Limb (tissue), 2 donors: ENCODE data around the gene PLCB2.
A peak's percentile ranks its signal among the peaks of the same experiment; 100 is the strongest.

ENCODE experiments used
- DNase-seq, 2 donors: peaks; one replicate each; pipeline ENCODE4 v3.0.0-alpha.2; 2016; ENCODE audit errors: extremely low spot score in 2 of 2

Gene PLCB2, protein sequence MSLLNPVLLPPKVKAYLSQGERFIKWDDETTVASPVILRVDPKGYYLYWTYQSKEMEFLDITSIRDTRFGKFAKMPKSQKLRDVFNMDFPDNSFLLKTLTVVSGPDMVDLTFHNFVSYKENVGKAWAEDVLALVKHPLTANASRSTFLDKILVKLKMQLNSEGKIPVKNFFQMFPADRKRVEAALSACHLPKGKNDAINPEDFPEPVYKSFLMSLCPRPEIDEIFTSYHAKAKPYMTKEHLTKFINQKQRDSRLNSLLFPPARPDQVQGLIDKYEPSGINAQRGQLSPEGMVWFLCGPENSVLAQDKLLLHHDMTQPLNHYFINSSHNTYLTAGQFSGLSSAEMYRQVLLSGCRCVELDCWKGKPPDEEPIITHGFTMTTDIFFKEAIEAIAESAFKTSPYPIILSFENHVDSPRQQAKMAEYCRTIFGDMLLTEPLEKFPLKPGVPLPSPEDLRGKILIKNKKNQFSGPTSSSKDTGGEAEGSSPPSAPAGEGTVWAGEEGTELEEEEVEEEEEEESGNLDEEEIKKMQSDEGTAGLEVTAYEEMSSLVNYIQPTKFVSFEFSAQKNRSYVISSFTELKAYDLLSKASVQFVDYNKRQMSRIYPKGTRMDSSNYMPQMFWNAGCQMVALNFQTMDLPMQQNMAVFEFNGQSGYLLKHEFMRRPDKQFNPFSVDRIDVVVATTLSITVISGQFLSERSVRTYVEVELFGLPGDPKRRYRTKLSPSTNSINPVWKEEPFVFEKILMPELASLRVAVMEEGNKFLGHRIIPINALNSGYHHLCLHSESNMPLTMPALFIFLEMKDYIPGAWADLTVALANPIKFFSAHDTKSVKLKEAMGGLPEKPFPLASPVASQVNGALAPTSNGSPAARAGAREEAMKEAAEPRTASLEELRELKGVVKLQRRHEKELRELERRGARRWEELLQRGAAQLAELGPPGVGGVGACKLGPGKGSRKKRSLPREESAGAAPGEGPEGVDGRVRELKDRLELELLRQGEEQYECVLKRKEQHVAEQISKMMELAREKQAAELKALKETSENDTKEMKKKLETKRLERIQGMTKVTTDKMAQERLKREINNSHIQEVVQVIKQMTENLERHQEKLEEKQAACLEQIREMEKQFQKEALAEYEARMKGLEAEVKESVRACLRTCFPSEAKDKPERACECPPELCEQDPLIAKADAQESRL

DNA sequence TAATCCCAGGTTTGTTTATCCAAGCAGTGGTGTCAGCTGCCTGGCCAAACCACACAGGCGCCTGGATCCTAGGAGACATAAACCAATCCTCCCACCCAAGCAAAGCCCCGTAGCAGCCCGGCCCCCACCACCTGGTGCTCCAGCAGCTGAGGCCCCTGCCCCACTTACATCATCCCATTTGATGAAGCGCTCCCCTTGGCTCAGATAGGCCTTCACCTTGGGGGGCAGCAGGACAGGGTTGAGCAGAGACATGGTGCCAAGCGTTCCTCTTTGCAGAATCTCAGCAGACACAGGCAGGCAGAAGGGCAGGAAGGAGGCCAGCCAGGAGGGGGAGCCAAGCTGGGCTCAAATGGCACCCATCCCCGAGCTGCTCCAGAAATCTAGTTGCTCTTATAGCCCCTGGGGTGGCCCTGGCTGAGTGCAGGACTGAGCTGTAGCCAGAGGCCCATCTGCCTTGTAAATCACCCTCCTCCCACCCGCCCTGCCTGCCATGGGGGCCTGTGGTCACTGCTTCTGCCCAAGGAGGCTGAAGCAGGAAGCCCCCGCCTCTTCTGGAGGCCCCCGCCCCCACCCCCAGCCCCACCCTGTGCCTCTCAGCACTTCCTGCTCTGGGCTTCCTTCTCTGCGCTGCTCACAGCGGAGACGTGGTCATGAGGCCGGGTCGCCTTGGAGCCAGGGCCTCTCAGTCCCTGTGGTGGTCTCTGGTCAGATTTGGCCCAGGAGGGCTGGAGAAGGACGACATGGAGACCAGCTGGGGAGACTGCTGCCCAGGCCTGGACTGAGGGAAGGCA is at the start of gene PLCB2:
PLCB2 (minus strand) TSS at position 515 of the 791 bp plus-strand sequence; CDS start at position 252, 263 bp downstream.
- peak in 1 of 2 donors; percentile 46 for DNase-seq

DNA sequence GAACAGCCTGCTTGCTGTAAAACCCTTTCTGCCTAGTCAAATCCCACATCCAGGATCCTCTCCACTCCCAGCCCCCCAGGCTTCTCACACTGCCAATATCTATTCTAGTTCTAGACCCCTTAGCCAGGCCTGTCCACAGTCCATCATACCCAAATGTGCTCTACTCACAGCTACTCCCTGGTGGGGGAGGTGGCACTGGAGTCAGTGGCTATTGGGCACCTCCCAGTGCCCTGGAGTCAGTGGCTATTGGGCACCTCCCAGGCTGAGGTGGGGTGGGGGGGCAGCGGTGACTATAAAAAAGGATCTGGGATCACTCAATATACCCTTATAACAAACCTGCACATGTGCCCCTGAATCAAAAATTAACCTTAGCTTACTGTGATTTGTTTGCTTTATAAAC is 49.5 kb upstream of the PLCB2 start:
- no peak for DNase-seq

DNA sequence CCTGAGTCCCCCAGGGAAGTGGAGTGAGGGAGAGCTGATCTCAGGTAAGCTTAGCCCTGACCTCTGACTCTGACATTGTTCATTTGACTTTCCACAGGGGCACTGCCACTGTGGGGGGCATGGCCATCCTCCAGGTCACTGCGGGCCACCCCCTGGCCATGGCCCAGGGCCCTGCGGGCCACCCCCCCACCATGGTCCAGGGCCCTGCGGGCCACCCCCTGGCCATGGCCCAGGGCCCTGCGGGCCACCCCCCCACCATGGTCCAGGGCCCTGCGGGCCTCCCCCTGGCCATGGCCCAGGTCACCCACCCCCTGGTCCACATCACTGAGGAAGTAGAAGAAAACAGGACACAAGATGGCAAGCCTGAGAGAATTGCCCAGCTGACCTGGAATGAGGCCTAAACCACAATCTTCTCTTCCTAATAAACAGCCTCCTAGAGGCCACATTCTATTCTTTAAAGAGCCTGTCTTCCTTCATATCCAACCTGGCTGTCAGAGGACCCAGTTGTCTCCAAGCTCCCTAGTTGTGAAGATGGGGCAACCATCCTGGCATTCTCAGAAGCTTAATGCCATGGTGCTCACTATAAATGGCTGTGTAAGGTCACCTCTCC is 48.3 kb upstream of the PLCB2 start:
- DNase-seq: no peak

DNA sequence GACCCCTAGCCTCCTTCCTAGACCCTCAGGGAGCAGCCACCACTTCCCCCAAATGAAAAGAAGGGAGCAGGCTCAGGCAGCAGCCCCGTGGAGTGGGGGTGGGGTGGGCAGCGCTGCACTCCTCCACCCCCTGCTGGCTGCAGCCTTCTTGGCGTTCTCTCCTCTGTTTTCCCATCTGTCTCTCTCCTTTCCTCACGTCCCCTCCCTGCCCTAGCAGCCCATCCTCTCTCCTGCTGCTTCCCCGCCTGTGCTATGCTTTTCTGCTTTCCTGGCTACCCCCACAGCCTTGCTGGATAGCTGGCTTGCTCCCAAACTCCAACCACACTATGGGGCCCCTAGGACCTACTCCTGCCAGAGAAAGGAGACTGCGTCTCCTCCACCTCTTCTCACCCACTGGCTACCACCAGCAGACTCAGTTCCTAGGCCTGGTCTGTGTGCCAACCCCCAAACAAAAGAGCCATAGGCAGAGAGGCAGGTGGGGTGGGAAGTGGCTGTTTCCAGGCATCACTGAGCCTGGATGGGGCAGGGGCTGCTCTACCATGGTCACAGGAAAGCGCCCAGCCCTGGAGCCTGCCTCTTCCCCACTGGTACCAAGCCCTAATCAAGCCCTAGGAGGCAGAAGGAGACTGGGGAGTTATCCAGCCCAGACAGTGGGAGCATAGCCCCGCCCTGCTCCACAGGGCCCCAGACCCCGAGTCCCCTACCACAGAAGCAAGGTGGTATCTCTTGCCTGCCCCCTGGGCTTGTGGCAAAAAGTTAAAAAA is 46.9 kb upstream of the PLCB2 start:
- DNase-seq: peak; percentile 76 to 80

DNA sequence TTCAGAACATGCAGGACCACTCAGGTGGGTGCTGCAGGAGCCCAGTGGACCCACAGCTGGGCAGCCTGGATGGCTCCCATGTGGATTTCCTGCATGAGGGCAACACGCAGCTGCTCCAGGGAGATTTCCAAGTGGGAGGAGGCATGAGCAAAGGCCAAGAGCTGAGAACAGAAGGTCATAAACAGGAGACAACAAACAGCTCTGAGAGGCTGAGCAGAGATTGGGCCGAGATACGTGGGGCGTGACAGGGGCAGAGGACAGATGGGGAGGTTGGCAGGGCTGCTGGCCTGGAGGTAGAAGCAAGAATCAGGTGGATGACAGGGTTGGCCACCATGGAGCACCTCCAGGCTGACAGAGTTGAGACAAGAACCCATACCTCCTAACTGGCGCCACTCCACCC is 46.0 kb upstream of the PLCB2 start:
- no peak for DNase-seq

DNA sequence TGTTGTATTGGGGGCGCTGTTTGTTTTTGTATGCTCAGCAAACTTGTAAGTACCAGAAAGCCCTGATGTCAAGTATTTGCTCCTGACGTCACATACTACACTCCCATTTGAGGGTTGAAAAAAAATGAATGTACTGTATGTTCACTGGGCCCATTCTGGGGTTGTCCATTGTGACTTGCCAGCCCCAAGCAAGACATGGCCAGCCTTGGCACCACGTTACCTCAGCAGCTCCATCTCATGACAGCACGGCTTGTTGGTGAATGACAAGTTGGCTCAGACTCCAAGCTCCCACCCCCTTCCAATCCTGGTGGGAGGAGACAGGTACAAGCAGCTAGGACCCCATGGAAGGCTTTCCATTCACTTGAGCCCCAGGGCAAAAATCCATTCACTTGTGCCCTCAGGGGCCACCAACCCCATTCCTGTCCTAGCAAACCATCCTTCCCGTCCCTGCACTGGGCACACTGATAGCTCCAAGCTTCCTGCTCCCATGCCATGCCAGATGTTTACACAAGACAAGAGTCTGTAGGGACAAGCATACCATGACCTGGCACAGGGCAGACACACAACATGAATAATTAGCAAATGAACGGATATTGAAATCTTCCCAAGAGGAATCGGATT is 44.7 kb upstream of the PLCB2 start:
- no peak for DNase-seq

DNA sequence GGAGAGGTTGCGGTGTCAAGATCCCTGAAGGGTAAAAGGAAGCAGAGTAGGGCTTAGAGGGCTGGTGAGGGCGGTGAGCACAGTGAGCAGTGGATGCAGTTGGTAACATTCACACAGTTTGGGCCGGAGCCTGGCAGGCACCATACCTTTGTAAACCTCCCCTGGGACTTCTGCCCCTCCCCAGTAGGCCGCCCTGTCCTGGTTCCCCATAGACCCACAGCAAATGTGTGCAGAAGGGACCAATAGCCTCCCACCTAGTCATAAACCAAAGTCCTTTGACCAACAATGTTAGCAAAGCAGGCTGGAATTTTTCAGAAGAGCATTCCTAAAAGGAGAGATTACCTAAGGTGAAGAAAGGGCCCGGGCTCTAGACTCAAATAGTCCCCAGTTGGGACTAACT is 41.4 kb upstream of the PLCB2 start:
- no peak for DNase-seq

DNA sequence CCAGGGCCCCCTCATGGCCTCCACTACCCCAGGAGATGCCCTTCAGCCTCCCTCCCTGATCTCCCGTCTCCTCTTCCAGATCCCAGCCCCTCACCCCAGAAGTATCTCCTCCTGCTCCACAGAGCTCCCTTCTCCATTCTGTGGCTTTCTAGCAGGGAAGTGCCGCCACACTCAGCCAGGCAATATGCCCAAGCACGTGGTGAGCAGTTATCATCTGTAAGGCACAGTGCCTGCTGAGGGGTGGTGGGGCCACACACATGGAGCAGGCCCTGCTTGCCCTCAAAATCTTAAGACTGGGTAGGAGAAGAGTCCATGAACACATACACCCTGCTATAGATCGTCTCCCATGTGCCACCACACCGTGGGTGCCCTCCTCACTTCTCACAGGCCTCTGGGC is 40.7 kb upstream of the PLCB2 start:
- no peak for DNase-seq

DNA sequence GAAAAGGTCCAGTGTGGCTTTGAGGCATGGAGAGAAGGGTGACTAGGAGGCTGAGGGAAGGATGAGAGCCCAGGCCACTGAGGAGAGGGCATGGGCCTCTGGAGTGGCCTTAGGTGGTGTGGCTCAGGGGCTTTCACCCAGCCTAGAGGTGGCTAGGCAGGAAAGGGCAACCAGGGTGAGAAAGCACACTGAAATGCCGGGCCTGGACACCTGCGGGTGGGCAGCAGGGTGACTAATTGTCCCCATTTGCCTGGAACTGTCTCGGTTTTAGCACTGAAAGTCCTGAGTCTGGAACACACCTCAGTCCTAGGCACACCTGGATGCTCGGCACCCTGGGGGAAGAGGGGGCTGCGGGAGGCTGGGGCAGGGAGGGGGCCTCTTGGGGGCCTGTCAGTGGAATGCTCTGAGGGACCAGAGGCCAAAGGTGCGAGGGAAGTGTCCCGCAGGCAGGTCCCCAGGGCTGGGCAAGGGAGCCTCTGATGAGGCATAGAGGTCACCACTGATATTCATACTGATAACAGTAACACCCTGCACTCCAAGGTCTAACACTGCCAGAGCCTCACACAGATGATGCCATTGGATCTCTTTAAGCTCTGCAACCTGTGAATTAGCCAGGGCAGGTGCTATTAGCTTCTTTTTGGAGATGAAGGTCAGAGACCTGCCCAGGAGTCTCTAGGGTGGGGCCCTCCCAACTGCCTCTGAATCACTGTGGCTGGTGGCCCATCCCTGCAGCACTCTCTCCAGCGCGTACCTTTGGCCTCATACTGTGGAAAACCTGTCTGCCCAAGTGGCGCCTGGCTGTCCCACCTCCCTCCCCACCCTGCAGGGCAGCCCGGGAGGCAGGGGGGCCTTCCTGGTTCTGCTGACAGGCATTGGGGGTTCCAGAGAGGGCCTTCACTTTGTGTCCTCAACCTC is 40.1 kb upstream of the PLCB2 start:
- no peak for DNase-seq

DNA sequence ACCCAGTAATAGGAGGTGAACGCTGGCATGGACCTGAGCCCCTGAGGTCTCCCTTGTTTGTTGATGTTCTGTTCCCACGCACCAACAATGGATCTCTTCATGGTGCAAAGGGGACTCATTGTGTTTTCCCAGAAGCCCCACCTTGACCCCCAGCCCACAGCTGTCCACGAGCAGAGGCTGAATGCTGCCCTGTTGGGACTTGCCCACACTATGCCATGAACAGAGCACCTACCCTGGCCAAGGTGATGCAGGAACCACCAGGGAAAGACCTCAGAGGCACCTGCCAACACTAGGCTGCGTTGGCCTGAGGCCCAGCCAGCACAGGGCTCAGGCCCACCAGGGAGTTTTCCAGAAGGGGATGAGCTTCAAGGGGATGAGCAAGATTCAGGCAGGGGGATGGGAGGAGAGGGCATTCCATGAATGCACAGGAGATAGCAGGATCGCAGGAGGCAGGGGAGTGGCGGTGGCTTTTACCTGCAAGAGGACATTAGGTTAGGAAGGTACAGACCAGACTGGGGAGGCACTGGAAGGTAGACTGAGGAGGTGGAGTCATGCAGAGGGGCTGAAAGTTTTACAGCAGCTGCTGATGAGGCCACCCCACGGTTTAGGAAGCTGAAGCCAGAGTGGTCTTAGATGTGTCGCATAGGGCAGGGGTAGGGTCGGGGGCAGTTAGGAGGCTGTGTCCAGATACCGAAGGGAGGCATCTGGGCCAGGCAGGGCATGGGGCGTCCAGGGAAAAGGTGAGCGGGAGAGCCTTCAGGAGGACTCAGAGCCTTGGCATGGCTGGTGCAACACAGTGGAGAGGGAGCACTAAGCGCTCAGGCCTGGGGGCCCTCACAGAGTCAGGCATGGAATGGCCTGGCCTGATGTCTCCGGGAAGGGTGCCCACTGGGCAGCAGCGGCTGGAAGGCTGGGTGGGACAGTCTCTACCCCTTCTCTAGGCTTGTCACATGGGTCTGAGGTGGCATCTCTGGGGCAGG is 39.1 kb upstream of the PLCB2 start:
- no peak for DNase-seq

DNA sequence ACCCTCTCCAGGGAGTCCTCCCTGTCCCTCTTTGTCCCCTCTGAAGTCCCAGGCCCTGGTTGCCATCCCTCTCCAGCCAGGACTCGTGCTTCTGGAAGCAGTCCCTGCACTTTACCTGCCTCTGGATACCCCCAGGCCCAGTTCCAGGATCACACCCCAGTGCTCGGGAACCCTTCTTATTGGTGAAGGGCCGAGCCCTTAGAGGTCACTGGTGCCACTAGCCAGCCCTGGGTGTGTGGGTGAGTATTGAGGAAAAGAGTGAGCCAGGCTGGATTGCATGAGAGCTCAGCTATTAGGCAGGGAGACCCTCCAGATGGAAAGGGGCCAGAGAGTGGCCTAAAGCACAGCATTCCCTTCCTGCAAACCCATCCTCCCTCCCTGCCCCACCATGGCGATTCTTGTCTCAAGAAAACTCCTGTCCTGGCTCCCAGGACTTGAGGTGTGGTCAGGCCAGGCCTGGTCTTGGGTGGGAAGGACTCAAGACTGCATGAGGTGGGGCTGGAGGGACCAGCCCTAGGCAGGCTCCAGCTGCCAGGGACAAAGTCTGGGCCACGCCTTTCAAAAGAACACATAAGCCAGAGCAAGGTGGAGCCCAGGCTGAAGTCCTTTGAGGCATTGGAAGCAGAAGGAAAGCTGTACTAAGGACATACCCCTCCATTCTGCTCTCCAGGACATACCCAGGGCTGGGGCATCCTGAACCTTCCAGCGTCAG is 38.3 kb upstream of the PLCB2 start:
- DNase-seq: no peak

DNA sequence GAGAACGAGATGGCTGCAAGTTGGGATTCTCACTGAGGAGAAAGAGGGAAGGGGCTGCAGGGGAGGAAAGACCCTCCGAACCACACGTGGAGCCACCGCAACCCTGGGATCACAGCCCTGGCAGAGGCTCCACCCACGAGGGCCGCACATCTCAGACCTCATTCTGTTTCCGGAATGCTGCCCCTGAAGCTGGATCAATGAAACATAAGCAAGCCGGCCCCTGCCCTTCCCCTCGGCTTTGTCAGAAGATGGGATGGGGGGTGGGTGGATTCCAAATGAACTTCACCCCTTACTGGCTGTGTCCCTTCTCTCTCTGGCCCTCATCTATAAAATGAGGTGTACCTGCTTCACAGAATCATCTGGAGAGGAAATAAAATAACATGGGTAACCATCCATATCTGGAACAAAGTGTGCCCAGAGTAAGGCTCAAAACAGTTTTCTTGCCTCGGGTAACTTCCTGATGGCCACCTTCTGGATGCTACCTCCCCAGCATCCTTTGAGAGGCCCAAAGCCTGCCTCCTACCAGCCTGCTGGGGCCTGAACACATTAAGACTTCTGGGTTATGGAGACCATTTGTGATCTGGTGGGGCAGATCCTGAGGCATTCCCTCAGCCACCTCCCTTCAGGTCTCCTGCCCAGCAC is 37.6 kb upstream of the PLCB2 start:
- no peak for DNase-seq

DNA sequence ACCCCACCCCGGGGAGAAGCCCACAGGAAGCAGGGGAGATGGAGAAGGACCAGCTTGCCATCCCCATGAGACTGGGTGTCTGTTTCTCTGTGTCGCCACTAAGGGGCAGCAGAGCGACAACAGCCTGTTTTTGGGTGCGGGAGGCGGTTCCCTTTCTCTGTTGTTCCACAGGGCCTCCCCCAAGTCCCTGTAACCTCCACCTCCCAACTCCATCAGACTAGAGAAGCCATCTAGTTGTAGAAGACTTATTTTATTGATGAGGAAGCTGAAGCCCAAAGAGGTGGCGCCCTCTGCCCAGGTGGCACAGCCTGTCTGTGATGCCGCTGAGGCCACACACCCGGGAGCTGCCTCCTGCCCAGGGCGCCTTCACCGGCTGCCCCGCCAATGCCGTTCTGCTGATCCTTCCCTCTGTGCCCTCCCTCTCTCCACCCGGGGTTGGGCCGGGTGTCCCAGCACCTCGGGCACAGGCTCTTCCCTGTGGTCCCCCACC is 36.9 kb upstream of the PLCB2 start:
- peak in 1 of 2 donors; percentile 61 for DNase-seq

DNA sequence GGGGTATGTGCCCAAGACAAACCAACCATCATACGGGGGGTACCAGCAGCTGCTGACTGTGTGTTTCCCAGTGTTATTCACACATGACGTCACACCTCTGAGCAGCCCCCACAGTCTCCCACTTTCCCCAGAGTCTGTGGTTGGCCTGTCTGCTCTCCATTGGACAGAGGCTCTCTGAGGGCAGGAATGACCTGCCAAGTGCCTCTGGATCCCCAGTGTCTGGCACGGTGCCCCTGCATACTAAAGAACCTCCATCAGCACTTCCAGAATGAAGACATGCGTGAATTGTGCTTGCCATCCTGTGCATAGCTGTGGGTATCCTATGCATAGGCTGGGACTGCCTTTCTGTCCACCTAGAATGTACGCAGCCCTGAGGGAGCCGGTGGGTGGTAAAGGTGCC is 36.5 kb upstream of the PLCB2 start:
- no peak for DNase-seq

DNA sequence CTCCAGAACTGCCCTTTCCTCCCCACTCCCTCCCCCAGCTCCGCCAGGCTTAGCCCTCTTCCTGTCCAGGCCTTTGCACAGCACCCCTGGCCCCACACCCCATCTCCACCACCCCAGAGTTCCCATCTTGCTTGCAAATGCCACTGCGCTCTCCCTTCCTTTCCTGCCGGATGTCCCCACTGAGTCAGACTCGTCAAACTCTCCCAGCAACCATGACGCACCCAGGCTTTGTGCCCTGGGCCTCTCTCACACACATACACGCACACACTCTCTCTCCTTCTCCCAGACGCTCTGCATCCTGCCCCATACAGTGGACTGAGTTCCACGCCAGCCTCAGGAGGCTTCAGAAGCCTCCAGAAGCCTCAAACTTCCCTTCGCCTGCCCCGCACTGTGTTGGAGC is 35.8 kb upstream of the PLCB2 start:
- DNase-seq: no peak
